ENCODE measurements around the gene ITPR1. TPM values are rescaled to one million over a fixed set of nuclear protein-coding genes. Genes with fewer than 3 reads are reported as not detected.

ITPR1 gene
- total RNA-seq, 1 experiment from 2014 or later, result 8.7 TPM

DNA sequence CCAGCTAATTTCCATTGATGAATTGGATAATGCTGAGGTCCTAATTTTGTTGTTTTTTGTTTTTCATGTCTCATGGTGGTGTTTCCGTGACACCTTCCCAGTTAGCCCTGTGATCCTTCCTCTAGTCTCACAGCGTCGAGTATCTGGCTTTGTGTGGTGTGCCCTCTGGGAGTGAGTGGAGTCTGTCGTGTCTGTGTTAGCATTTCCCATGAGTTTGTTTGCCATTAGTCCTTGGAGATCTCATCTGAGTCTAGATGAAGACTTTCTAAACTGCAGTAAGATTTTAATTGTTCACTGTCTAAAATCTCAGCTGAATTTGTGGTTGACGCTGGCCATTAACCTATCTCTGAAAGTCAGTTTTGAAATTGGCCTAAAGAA lies 224.2 kb downstream of the ITPR1 start:
- Histone ChIP-seq H3K4me1 (ENCODE audit: control insufficient read depth, insufficient read depth, low read length) (peaks cover 25% of the 10 kb centered on the region), H3K27ac (ENCODE audit: low read length) (0 out of 2 replicates have a peak overlapping the region, but pooled peaks have one; percentile 18), H3K36me3 (ENCODE audit: control insufficient read depth, insufficient read depth, low read length) (no peaks in the 10 kb centered on the region), H3K27me3 (ENCODE audit: control insufficient read depth, insufficient read depth, low read length) (no peaks in the 10 kb centered on the region), H3K4me3 (ENCODE audit: low read depth in 2 of 2, low read length in 2 of 2) (no peak overlapping the region), H3K9me3 (ENCODE audit: control insufficient read depth, insufficient read depth, low read depth, low read length) (no peaks in the 10 kb centered on the region)
- no TSS peak for BruUV-seq (replicated peaks)
- intact Hi-C loops (cut with micrococcal nuclease; ENCODE audit: unreplicated experiment), result no loop called here
- no peak for ATAC-seq
- CTCF ChIA-PET, result interaction anchor here (0.5 kb wide), 1 partner anchor 360 kb away, joined by 3 read pairs; no protein-coding TSS in a partner anchor
- DNase-seq (ENCODE audit: low read depth, low spot score), result no peak
- in situ Hi-C loops (cut with HindIII; ENCODE audit: low pct_unique_long_range_greater_than_20kb, low sequenced_read_pairs), result no loop called here
- POLR2A ChIA-PET, result no interaction called here
- no peak for TF ChIP-seq POLR2AphosphoS5 (IDR thresholded peaks at IDR 0.05; ENCODE audit: low read depth, low read length)
- TF ChIP-seq SIN3A (IDR thresholded peaks at IDR 0.05; ENCODE audit: borderline replicate concordance, insufficient read depth, low read depth, low read length), result no peak
- TF ChIP-seq, protein P1, sequence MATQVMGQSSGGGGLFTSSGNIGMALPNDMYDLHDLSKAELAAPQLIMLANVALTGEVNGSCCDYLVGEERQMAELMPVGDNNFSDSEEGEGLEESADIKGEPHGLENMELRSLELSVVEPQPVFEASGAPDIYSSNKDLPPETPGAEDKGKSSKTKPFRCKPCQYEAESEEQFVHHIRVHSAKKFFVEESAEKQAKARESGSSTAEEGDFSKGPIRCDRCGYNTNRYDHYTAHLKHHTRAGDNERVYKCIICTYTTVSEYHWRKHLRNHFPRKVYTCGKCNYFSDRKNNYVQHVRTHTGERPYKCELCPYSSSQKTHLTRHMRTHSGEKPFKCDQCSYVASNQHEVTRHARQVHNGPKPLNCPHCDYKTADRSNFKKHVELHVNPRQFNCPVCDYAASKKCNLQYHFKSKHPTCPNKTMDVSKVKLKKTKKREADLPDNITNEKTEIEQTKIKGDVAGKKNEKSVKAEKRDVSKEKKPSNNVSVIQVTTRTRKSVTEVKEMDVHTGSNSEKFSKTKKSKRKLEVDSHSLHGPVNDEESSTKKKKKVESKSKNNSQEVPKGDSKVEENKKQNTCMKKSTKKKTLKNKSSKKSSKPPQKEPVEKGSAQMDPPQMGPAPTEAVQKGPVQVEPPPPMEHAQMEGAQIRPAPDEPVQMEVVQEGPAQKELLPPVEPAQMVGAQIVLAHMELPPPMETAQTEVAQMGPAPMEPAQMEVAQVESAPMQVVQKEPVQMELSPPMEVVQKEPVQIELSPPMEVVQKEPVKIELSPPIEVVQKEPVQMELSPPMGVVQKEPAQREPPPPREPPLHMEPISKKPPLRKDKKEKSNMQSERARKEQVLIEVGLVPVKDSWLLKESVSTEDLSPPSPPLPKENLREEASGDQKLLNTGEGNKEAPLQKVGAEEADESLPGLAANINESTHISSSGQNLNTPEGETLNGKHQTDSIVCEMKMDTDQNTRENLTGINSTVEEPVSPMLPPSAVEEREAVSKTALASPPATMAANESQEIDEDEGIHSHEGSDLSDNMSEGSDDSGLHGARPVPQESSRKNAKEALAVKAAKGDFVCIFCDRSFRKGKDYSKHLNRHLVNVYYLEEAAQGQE (IDR thresholded peaks at IDR 0.05; ENCODE audit: insufficient read depth in 1 of 2, low read depth in 2 of 2, low read length in 1 of 2), result no peak
- TF ChIP-seq TCF7L2 (IDR thresholded peaks at IDR 0.05; ENCODE audit: low read depth, low read length), result no peak
- TF ChIP-seq CTCF (IDR thresholded peaks at IDR 0.05), result no peak

GRCh38 chr3:4718179-4718736 lies 225.1 kb downstream of the ITPR1 start:
- TF ChIP-seq, protein P1 (IDR thresholded peaks at IDR 0.05; ENCODE audit: insufficient read depth in 1 of 2, low read depth in 2 of 2, low read length in 1 of 2), result no peak
- TF ChIP-seq POLR2AphosphoS5 (IDR thresholded peaks at IDR 0.05; ENCODE audit: low read depth, low read length) (no peak), SIN3A (IDR thresholded peaks at IDR 0.05; ENCODE audit: borderline replicate concordance, insufficient read depth, low read depth, low read length) (no peak), TCF7L2 (IDR thresholded peaks at IDR 0.05; ENCODE audit: low read depth, low read length) (no peak), CTCF (IDR thresholded peaks at IDR 0.05) (no peak)
- H3K36me3 ChIP-seq (ENCODE audit: control insufficient read depth, insufficient read depth, low read length), result no peaks in the 10 kb centered on the region
- POLR2A ChIA-PET, result no interaction called here
- BruUV-seq (replicated peaks), result no TSS peak
- in situ Hi-C loops (cut with HindIII; ENCODE audit: low pct_unique_long_range_greater_than_20kb, low sequenced_read_pairs) (no loop called here), intact Hi-C loops (cut with micrococcal nuclease; ENCODE audit: unreplicated experiment) (no loop called here)
- no peak for DNase-seq (ENCODE audit: low read depth, low spot score)
- no peak overlapping the region for H3K4me3 ChIP-seq (ENCODE audit: low read depth in 2 of 2, low read length in 2 of 2)
- H3K9me3 ChIP-seq (ENCODE audit: control insufficient read depth, insufficient read depth, low read depth, low read length), result no peaks in the 10 kb centered on the region
- peaks cover 28% of the 10 kb centered on the region for H3K4me1 ChIP-seq (ENCODE audit: control insufficient read depth, insufficient read depth, low read length)
- H3K27ac ChIP-seq (ENCODE audit: low read length), result peak overlapping the region; percentile 75
- CTCF ChIA-PET, result no interaction called here
- no peaks in the 10 kb centered on the region for H3K27me3 ChIP-seq (ENCODE audit: control insufficient read depth, insufficient read depth, low read length)
- no peak for ATAC-seq

Data from Panc1 (cell line).